Measurements from ENCODE around the gene PHLDB2. TPM values are rescaled to one million over a fixed set of nuclear protein-coding genes. Genes with fewer than 3 reads are reported as not detected.

PHLDB2 gene
- total RNA-seq, 1 donor from 2014 or later = 170 TPM

- H3K4me1 ChIP-seq (ENCODE audit: insufficient read depth, low read length) = peaks cover 45% of the 10 kb centered on the region
- H3K36me3 ChIP-seq (ENCODE audit: insufficient read depth, low read length) = peaks cover 6% of the 10 kb centered on the region
- no peak overlapping the region for H3K27ac Mint-ChIP-seq (ENCODE audit: unreplicated experiment)
- H3K36me3 Mint-ChIP-seq (ENCODE audit: low read depth, unreplicated experiment) = no peaks in the 10 kb centered on the region
- TF ChIP-seq CTCF (IDR thresholded peaks at IDR 0.05; ENCODE audit: insufficient read depth, low read depth, low read length) = no peak
- TF ChIP-seq EZH2 (IDR thresholded peaks at IDR 0.05; ENCODE audit: insufficient read depth, low read length) = no peak
- no peak overlapping the region for H2AFZ ChIP-seq (ENCODE audit: low read depth, low read length)
- DNase-seq (ENCODE audit: low read depth) (no peak), FAIRE-seq (no peak)
- H3K79me2 ChIP-seq (ENCODE audit: insufficient read depth, low read length) = peaks cover 32% of the 10 kb centered on the region
- H3K27ac ChIP-seq (ENCODE audit: low read depth, low read length) = no peak overlapping the region
- H3K27me3 Mint-ChIP-seq (ENCODE audit: low read depth, unreplicated experiment) = no peaks in the 10 kb centered on the region
- H3K4me2 ChIP-seq (ENCODE audit: low read length) = peak overlapping the region; percentile 99
- no peaks in the 10 kb centered on the region for H4K20me1 ChIP-seq (ENCODE audit: insufficient read depth, low read length)
- H3K4me3 Mint-ChIP-seq (ENCODE audit: unreplicated experiment) = no peak overlapping the region
- no peaks in the 10 kb centered on the region for H3K9me3 Mint-ChIP-seq (ENCODE audit: unreplicated experiment)
- H3K9me3 ChIP-seq (ENCODE audit: insufficient read depth, low read depth, low read length) = no peaks in the 10 kb centered on the region
- H3K4me1 Mint-ChIP-seq (ENCODE audit: low read depth, unreplicated experiment) = peaks cover 59% of the 10 kb centered on the region
- H3K9ac ChIP-seq (ENCODE audit: low read length) = no peak overlapping the region
- H3K4me3 ChIP-seq (ENCODE audit: insufficient read depth, low read depth, low read length) = no peak overlapping the region
- H3K27me3 ChIP-seq (ENCODE audit: insufficient read depth, low read length) = no peaks in the 10 kb centered on the region
Measured at GRCh38 chr3:112003321-112004080, 144.4 kb downstream of the PHLDB2 start.

GRCh38 chr3:112004187-112004586 lies 145.1 kb downstream of the PHLDB2 start:
- H3K4me1 Mint-ChIP-seq (ENCODE audit: low read depth, unreplicated experiment) = peaks cover 58% of the 10 kb centered on the region
- H3K79me2 ChIP-seq (ENCODE audit: insufficient read depth, low read length) = peaks cover 26% of the 10 kb centered on the region
- H3K4me1 ChIP-seq (ENCODE audit: insufficient read depth, low read length) = peaks cover 44% of the 10 kb centered on the region
- H3K9me3 ChIP-seq (ENCODE audit: insufficient read depth, low read depth, low read length) = no peaks in the 10 kb centered on the region
- no peak overlapping the region for H3K4me3 ChIP-seq (ENCODE audit: insufficient read depth, low read depth, low read length)
- no peak overlapping the region for H3K27ac ChIP-seq (ENCODE audit: low read depth, low read length)
- no peak overlapping the region for H3K9ac ChIP-seq (ENCODE audit: low read length)
- H3K9me3 Mint-ChIP-seq (ENCODE audit: unreplicated experiment) = no peaks in the 10 kb centered on the region
- TF ChIP-seq EZH2 (IDR thresholded peaks at IDR 0.05; ENCODE audit: insufficient read depth, low read length) (no peak), CTCF (IDR thresholded peaks at IDR 0.05; ENCODE audit: insufficient read depth, low read depth, low read length) (no peak)
- no peaks in the 10 kb centered on the region for H3K27me3 Mint-ChIP-seq (ENCODE audit: low read depth, unreplicated experiment)
- H3K27ac Mint-ChIP-seq (ENCODE audit: unreplicated experiment) = no peak overlapping the region
- no peaks in the 10 kb centered on the region for H3K27me3 ChIP-seq (ENCODE audit: insufficient read depth, low read length)
- FAIRE-seq (no peak), DNase-seq (ENCODE audit: low read depth) (no peak)
- H3K36me3 Mint-ChIP-seq (ENCODE audit: low read depth, unreplicated experiment) = no peaks in the 10 kb centered on the region
- no peak overlapping the region for H3K4me2 ChIP-seq (ENCODE audit: low read length)
- H3K4me3 Mint-ChIP-seq (ENCODE audit: unreplicated experiment) = peak overlapping the region; percentile 45
- H3K36me3 ChIP-seq (ENCODE audit: insufficient read depth, low read length) = peaks cover 11% of the 10 kb centered on the region
- H4K20me1 ChIP-seq (ENCODE audit: insufficient read depth, low read length) = no peaks in the 10 kb centered on the region
- H2AFZ ChIP-seq (ENCODE audit: low read depth, low read length) = no peak overlapping the region

- H4K20me1 ChIP-seq (ENCODE audit: insufficient read depth, low read length) = no peaks in the 10 kb centered on the region
- H3K9ac ChIP-seq (ENCODE audit: low read length) = no peak overlapping the region
- DNase-seq (ENCODE audit: low read depth) = no peak
- H3K36me3 ChIP-seq (ENCODE audit: insufficient read depth, low read length) = peaks cover 14% of the 10 kb centered on the region
- H3K36me3 Mint-ChIP-seq (ENCODE audit: low read depth, unreplicated experiment) = no peaks in the 10 kb centered on the region
- H3K79me2 ChIP-seq (ENCODE audit: insufficient read depth, low read length) = peaks cover 21% of the 10 kb centered on the region
- H2AFZ ChIP-seq (ENCODE audit: low read depth, low read length) = no peak overlapping the region
- TF ChIP-seq CTCF (IDR thresholded peaks at IDR 0.05; ENCODE audit: insufficient read depth, low read depth, low read length) = no peak
- no peak for TF ChIP-seq EZH2 (IDR thresholded peaks at IDR 0.05; ENCODE audit: insufficient read depth, low read length)
- H3K27ac Mint-ChIP-seq (ENCODE audit: unreplicated experiment) = no peak overlapping the region
- H3K4me3 Mint-ChIP-seq (ENCODE audit: unreplicated experiment) = peak overlapping the region; percentile 45
- H3K27ac ChIP-seq (ENCODE audit: low read depth, low read length) = no peak overlapping the region
- peaks cover under 1% of the 10 kb centered on the region for H3K9me3 Mint-ChIP-seq (ENCODE audit: unreplicated experiment)
- peaks cover 56% of the 10 kb centered on the region for H3K4me1 Mint-ChIP-seq (ENCODE audit: low read depth, unreplicated experiment)
- no peak overlapping the region for H3K4me3 ChIP-seq (ENCODE audit: insufficient read depth, low read depth, low read length)
- peak overlapping the region; percentile 13 for H3K4me2 ChIP-seq (ENCODE audit: low read length)
- peaks cover 44% of the 10 kb centered on the region for H3K4me1 ChIP-seq (ENCODE audit: insufficient read depth, low read length)
- no peaks in the 10 kb centered on the region for H3K27me3 ChIP-seq (ENCODE audit: insufficient read depth, low read length)
- no peak for FAIRE-seq
- H3K27me3 Mint-ChIP-seq (ENCODE audit: low read depth, unreplicated experiment) = no peaks in the 10 kb centered on the region
- no peaks in the 10 kb centered on the region for H3K9me3 ChIP-seq (ENCODE audit: insufficient read depth, low read depth, low read length)
Measured at GRCh38 chr3:112004669-112005068, 145.6 kb downstream of the PHLDB2 start.
